BE2C (cell line): ENCODE data around the gene MOSPD3.

Experiments
- DNase-seq: peaks from one replicate; pipeline ENCODE4 v3.0.0-alpha.2; 2020
- H3K27me3 ChIP-seq: fragments of 250-450 bp; sonication (Bioruptor Pico); 2 replicates; pipeline ENCODE4 v1.5.1; 2020; ENCODE audit warnings: mild to moderate bottlenecking
- H3K36me3 ChIP-seq: fragments of 250-450 bp; sonication (Bioruptor Pico); 2 replicates; pipeline ENCODE4 v1.5.1; 2020; ENCODE audit warnings: mild to moderate bottlenecking
- H3K4me1 ChIP-seq: fragments of 250-450 bp; sonication (Bioruptor Pico); 2 replicates; pipeline ENCODE4 v1.5.1; 2020
- H3K4me3 ChIP-seq: 2 replicates; pipeline ENCODE4 v1.5.1; 2011; ENCODE audit warnings: low read depth, low read length
- H3K9me3 ChIP-seq: fragments of 250-450 bp; sonication (Bioruptor Pico); 2 replicates; pipeline ENCODE4 v1.5.1; 2020
- CTCF ChIP-seq: IDR thresholded peaks from 2 replicates; pipeline ENCODE4 v1.5.1; 2012; ENCODE audit warnings: mild to moderate bottlenecking, low read depth, low read length

The MOSPD3 gene

DNA sequence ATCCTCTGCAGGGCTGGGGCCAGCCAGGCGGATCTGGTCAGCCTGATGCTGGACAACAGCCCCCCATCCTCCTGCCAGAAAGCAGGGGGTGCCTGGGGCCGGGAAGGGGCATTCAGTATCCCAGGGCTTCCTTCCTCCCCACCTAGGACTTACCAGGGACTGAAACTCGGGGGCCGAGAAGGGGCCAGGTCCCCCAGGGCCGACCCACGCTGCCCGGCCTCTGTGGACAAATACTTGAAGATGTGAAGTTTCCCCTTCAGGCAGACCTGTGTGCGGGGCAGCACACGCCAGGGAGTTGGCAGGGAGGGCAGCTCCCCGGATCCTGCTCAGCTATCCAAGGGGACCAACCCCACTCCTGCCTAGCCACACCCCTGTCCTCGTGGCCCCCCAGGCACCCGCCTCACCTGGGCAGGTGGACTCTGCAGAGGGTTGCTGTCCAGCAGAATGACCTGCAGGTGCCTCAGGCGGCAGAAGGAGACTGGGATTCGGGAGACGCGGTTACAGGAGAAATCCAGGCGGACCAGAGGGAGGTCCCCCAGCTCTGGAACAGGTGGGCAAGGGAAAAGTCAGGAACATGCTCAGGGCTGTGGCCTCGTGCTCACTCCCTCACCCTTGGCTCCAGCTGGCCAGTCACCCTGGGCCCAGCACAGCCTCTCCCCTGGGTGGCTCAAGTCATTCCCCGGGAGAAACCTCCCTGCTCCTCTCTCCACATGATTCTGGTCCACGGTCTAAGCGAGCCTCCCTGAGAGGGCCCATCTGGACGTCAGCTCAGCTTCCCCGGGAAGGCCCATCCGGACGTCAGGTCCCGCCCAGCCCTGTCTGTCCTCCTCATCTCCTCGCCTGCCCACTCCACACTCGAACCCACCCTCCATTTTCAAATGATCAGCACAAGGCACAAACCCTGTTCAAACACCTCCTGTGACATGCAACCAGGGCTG is 33.8 kb upstream of the MOSPD3 start:
- Histone ChIP-seq H3K4me1 (peaks cover under 1% of the 10 kb centered on the region; the same call in 1 of the 2 replicates), H3K27me3 (no peaks in the 10 kb centered on the region), H3K36me3 (peaks cover 27% of the 10 kb centered on the region), H3K4me3 (no peak overlapping the region), H3K9me3 (no peaks in the 10 kb centered on the region)
- no peak for TF ChIP-seq CTCF
- no peak for DNase-seq

DNA sequence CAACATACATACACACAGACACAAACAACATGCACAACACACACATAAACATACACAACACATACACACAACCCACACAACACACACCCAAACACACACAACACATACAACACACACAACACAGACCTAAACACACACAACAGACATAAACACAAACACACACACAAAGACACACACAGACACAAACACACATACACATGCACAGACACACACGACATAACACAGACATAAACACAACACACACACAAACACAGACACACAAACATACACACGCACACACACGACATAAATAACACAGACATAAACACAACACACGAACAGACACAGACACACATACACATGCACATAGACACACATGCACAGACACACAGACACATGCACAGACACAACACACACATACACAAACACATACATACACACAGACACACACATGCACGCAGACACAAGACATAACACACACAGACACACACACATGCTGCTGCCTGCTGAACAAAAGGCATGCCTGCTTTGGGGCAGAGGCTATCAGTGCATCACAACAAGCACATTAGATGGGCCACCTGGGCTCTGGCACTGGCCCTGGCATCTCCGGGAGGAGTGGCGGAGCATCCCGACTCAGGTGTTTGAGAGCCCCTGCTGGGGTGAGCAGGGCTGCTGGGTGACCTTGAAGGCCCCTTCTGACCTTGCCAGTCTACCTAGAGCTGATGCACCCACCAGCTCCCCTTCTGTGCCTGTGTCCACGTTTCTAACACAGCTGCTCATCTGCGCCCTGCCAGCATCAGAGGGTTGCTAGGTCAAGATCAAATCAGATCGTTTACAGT is 31.7 kb upstream of the MOSPD3 start:
- H3K9me3 ChIP-seq, result no peaks in the 10 kb centered on the region
- no peak for DNase-seq
- peaks cover 10% of the 10 kb centered on the region for H3K4me1 ChIP-seq
- H3K27me3 ChIP-seq, result no peaks in the 10 kb centered on the region
- H3K36me3 ChIP-seq, result peaks cover 21% of the 10 kb centered on the region
- TF ChIP-seq CTCF, result no peak
- H3K4me3 ChIP-seq, result no peak overlapping the region

DNA sequence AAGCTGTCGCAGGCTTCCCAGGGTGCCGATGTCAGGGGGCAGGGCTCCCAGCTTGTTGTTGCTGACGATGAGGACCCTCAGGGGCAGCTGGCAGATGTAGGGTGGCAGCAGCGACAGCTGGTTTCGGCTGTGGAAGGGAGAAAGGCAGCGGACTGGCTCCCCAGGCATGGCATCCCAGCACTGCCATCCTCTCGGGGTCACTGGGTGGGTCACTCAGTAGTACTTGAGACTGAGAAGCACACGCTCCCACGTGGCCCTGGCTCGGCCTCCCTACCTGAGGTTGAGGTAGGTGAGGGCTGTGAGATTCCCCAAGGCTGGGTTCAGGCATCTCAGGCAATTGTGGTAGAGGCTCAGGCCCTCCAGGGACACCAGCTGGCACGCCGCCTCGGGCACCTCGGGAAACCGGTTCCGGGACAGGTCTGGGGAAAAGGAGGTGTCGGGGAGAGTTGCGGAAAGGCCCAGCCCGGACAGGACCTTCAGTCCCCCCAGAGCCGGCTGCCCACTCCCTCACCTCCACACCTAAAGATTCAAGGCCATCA is 30.2 kb upstream of the MOSPD3 start:
- Histone ChIP-seq H3K4me3 (no peak overlapping the region), H3K9me3 (no peaks in the 10 kb centered on the region), H3K36me3 (peaks cover 21% of the 10 kb centered on the region), H3K27me3 (no peaks in the 10 kb centered on the region), H3K4me1 (peaks cover 10% of the 10 kb centered on the region)
- no peak for TF ChIP-seq CTCF
- DNase-seq, result no peak

DNA sequence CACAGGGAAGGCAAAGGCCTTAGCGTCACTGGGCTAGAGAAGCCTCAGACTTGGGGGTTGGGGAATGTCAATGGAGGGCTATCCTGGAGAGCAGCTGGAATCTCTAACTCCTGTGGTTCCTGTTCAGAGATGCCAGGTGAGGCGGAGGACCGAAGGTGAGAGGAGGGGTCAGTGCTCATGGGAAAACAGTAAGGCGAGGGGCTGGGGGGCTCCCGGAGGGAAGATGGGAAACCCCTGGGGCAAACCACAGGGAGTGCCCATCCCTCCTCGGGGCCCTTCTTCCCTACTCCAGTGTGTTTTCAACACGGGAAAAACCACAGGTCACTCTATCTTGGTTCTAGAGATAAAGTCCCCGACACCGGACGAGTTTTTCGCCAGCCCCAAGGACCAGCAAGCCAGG is 29.7 kb upstream of the MOSPD3 start:
- no peaks in the 10 kb centered on the region for H3K9me3 ChIP-seq
- DNase-seq, result no peak
- TF ChIP-seq CTCF, result no peak
- H3K4me3 ChIP-seq, result no peak overlapping the region
- H3K4me1 ChIP-seq, result peaks cover 10% of the 10 kb centered on the region
- H3K27me3 ChIP-seq, result no peaks in the 10 kb centered on the region
- peaks cover 21% of the 10 kb centered on the region for H3K36me3 ChIP-seq

- Histone ChIP-seq H3K4me1 (peaks cover 10% of the 10 kb centered on the region), H3K4me3 (no peak overlapping the region), H3K36me3 (peaks cover 21% of the 10 kb centered on the region), H3K9me3 (no peaks in the 10 kb centered on the region), H3K27me3 (no peaks in the 10 kb centered on the region)
- no peak for DNase-seq
- TF ChIP-seq CTCF, result no peak
These were observed 28.9 kb upstream of the MOSPD3 start for GRCh38 chr7:100583132-100584053.
